Activated B cell treated with CpG ODN at 0.5 μM for 24 hours (primary cell): Measurements from ENCODE around the gene LMF2. TPM values are rescaled to one million over a fixed set of nuclear protein-coding genes. Genes with fewer than 3 reads are reported as not detected.

Experiments
- ATAC-seq: fragments of 200-7000 bp; cut with Tn5 transposase; one replicate; pipeline ENCODE4 v1.10.0; 2021; ENCODE audit warnings: low read depth, mild to moderate bottlenecking, moderate library complexity
- CTCF ChIA-PET: fragments of 350-600 bp; sonication (Branson Sonifier 250); formaldehyde crosslinking; loops from one replicate; lab custom pipeline; 2021; ENCODE audit warnings: antibody characterized with exemption; lab: Charles Lee
- POLR2A ChIA-PET: fragments of 350-600 bp; sonication (Branson Sonifier 250); formaldehyde crosslinking; loops from one replicate; lab custom pipeline; 2021; ENCODE audit warnings: antibody characterized with exemption; lab: Charles Lee
- DNase-seq: peaks from one replicate; pipeline ENCODE4 v3.0.0; 2022
- H3K27ac Mint-ChIP-seq: one replicate; pipeline ENCODE4 v1.8.0; 2020; ENCODE audit warnings: mixed read lengths
- H3K27me3 Mint-ChIP-seq: one replicate; pipeline ENCODE4 v1.8.0; 2021; ENCODE audit warnings: mixed read lengths
- H3K36me3 Mint-ChIP-seq: one replicate; pipeline ENCODE4 v1.8.0; 2021; ENCODE audit warnings: low read depth, mixed read lengths
- H3K4me1 Mint-ChIP-seq: one replicate; pipeline ENCODE4 v1.8.0; 2021; ENCODE audit warnings: mixed read lengths
- H3K4me3 Mint-ChIP-seq: one replicate; pipeline ENCODE4 v1.8.0; 2020; ENCODE audit warnings: mild to moderate bottlenecking, mixed read lengths
- H3K9me3 Mint-ChIP-seq: one replicate; pipeline ENCODE4 v1.8.0; 2020; ENCODE audit warnings: mixed read lengths
- CTCF ChIP-seq: fragments of 200-600 bp; IDR thresholded peaks from one replicate; pipeline ENCODE4 v1.8.0; 2022; ENCODE audit warnings: antibody characterized with exemption, mild to moderate bottlenecking
- intact Hi-C: fragments of 100-400 bp; cut with micrococcal nuclease; formaldehyde crosslinking; loops from one replicate; pipeline ENCODE4 v1.15.1; 2024
- total RNA-seq: library from RNA; stranded (reverse); gene quantifications from 2 replicates; pipeline ENCODE4 v1.2.3, GENCODE V29; 2022

The LMF2 gene
- total RNA-seq, 1 donor from 2014 or later, result 81.0 TPM

DNA sequence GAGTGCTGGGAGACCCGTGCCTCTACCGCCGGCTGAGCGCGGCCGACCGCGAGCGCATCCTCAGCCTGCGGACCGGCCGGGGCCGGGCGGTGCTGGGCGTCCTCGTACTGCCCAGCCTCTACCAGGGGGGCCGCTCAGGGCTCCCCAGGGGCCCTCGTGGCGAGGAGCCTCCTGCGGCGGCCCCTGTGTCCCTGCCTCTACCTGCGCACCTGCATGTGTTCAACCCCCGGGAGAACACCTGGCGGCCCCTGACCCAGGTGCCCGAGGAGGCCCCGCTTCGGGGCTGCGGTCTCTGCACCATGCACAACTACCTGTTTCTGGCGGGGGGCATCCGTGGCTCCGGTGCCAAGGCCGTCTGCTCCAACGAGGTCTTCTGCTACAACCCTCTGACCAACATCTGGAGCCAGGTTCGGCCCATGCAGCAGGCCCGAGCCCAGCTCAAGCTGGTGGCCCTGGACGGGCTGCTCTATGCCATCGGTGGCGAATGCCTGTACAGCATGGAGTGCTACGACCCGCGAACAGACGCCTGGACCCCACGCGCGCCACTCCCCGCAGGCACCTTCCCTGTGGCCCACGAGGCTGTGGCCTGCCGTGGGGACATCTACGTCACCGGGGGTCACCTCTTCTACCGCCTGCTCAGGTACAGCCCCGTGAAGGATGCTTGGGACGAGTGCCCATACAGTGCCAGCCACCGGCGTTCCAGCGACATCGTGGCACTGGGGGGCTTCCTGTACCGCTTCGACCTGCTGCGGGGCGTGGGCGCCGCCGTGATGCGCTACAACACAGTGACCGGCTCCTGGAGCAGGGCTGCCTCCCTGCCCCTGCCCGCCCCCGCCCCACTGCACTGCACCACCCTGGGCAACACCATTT lies 41.7 kb upstream of the LMF2 start:
- Mint-ChIP-seq H3K9me3 (no peaks in the 10 kb centered on the region), H3K27me3 (no peaks in the 10 kb centered on the region), H3K36me3 (no peaks in the 10 kb centered on the region), H3K4me3 (peak overlapping the region; percentile 75), H3K27ac (peak overlapping the region; percentile 71), H3K4me1 (peaks cover 35% of the 10 kb centered on the region)
- POLR2A ChIA-PET, result interaction anchor here (0.9 to 16.7 kb wide), 8 partner anchors 10 to 81 kb away, joined by 5 to 946 read pairs (median 18); partner anchors contain the start of genes CHKB, LMF2, NCAPH2 and SCO2
- CTCF ChIA-PET, result interaction anchor here (0.9 to 1.9 kb wide), 7 partner anchors 10 to 297 kb away, joined by 3 to 15 read pairs (median 8); partner anchors contain the start of genes SCO2 and SYCE3
- DNase-seq, result peak; percentile 26
- TF ChIP-seq CTCF, result no peak
- intact Hi-C loops, result loop anchor here (1.0 to 10.0 kb wide), 2 partner anchors 13 to 584 kb away; partner anchors contain the start of genes PIM3 and SYCE3
- peak; percentile 25 for ATAC-seq

DNA sequence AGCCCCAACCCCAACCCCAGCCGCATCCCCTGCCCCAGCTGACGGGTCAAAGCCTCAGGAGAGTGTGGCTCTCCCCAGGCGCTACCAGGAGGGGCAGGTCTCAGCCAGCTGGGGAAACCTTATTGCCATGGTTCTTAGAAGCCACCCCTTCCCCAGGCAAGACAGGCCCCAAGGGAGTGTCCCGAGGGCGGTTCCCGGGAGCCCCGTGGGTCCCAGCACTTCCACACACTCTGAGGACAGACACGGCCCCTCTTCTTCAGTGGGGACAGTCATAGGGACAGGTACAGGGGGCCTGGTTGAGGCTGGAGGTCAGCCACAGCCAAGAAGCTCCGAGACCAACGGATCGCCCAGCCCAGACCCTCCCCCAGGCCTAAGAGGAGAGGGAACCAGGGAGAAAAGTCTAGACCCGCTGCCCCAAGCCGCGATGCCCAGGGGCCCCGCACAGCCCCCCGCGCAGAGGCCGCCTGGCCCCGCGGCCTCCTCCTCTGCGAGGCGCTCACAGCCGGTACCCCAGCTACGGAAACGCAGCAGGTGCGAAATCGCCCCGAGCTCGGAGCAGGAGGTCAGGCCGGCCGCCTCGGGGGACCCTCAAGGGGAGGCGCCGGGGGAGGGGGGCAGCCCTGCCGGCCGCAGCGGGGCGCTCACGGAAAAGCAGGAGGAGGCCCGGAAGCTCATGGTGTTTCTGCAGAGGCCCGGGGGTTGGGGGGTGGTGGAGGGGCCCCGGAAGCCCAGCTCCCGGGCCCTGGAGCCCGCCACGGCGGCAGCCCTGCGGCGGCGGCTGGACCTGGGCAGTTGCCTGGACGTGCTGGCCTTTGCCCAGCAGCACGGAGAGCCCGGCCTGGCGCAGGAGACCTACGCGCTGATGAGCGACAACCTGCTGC lies 40.8 kb upstream of the LMF2 start:
- DNase-seq (peak; percentile 60), ATAC-seq (peak; percentile 45)
- intact Hi-C loops, result loop anchor here (1.0 to 10.0 kb wide), 2 partner anchors 14 to 583 kb away; partner anchors contain the start of genes PIM3 and SYCE3
- POLR2A ChIA-PET, result interaction anchor here (0.7 to 16.7 kb wide), 15 partner anchors 9 to 80 kb away, joined by 3 to 946 read pairs (median 6); partner anchors contain the start of genes CHKB, LMF2, NCAPH2 and SCO2
- CTCF ChIA-PET, result interaction anchor here (0.9 to 1.9 kb wide), 7 partner anchors 9 to 296 kb away, joined by 3 to 15 read pairs (median 8); partner anchors contain the start of genes SCO2 and SYCE3
- Mint-ChIP-seq H3K27me3 (no peaks in the 10 kb centered on the region), H3K4me1 (peaks cover 35% of the 10 kb centered on the region), H3K4me3 (peak overlapping the region; percentile 57), H3K27ac (peak overlapping the region; percentile 65), H3K9me3 (no peaks in the 10 kb centered on the region), H3K36me3 (no peaks in the 10 kb centered on the region)
- TF ChIP-seq CTCF, result no peak

- ATAC-seq (no peak), DNase-seq (no peak)
- CTCF ChIA-PET, result interaction anchor here (1.1 to 1.9 kb wide), 4 partner anchors 16 to 74 kb away, joined by 3 to 14 read pairs (median 8); partner anchors contain the start of genes SCO2 and SYCE3
- Mint-ChIP-seq H3K9me3 (peaks cover 2% of the 10 kb centered on the region), H3K36me3 (peaks cover 3% of the 10 kb centered on the region), H3K27me3 (no peaks in the 10 kb centered on the region), H3K4me3 (no peak overlapping the region), H3K27ac (no peak overlapping the region), H3K4me1 (peaks cover 39% of the 10 kb centered on the region)
- POLR2A ChIA-PET, result interaction anchor here (0.8 to 16.7 kb wide), 13 partner anchors 8 to 79 kb away, joined by 3 to 946 read pairs (median 8); partner anchors contain the start of genes CHKB, LMF2, NCAPH2 and SCO2
- intact Hi-C loops, result loop anchor here (10.0 kb wide), 1 partner anchor 583 kb away; the partner anchor contains the start of gene PIM3
- TF ChIP-seq CTCF, result no peak
Measured at GRCh38 chr22:50547263-50547985, 39.9 kb upstream of the LMF2 start.
